Medulla oblongata (tissue), 1 donor: Measurements from ENCODE around the gene TEX11.
A peak's percentile ranks its signal among the peaks of the same experiment; 100 is the strongest.
"Not testable (repeated sequence)": the region's sequence is repeated elsewhere in the genome, so short reads cannot be mapped to it uniquely, and the experiment has no call there.

Source experiments
- DNase-seq: peaks from one replicate; pipeline ENCODE4 v3.0.0-alpha.2; 2015; ENCODE audit errors: extremely low spot score

TEX11 gene

DNA sequence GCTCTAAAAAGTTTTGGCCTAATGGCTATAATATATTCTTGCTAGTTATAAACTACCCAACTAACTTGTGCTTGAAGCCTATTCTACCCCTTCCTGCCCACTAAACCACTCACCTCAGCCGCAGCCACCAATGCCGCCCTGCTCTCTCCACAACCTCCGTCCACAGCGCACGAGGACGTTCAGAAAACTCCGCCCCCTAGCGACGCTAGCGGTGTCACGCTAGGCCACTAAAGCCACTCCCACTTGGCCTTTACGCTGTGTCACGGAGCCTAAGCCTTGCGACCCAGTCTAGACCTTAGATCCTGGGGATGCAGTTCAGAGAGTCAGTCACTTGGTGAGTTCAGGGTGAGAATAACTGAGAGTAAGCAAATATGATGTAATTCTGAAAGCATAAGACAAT, at the start of gene TEX11:
TSS of gene TEX11 (minus strand) at position 171 of the 400 bp plus-strand sequence. CDS start 922 bp downstream, outside the sequence.
- DNase-seq: no peak

GRCh38 chrX:70954871-70955270, 46.4 kb upstream of the TEX11 start:
- DNase-seq: no peak

DNA sequence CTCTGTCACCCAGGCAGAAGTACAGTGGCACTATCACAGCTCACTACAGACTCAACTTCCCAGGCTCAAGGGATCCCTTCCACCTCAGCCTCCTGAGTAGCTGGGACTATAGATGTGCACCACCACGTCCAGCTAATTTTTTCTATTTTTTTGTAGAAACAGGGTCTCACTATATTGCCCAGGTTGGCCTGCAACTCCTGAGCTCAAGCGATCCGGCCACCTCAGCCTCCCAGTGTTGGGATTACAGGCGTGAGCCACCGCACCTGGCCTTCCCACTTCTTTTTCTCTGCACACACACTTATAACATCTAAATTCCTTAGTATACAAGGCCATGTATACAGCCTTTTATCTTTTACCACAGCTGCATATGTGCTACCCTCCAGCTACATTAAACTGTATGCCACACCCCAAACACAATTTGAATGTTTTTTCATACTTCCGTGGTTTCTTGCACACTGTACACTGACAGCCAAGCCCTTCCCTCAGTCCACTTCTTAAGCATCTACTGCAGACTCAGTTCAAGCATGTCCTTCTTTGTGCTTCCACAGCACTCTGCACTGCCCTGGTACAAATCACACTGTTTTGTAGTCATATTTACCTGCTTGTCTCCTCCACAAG, 15.9 kb upstream of the TEX11 start:
- DNase-seq: no peak

DNA sequence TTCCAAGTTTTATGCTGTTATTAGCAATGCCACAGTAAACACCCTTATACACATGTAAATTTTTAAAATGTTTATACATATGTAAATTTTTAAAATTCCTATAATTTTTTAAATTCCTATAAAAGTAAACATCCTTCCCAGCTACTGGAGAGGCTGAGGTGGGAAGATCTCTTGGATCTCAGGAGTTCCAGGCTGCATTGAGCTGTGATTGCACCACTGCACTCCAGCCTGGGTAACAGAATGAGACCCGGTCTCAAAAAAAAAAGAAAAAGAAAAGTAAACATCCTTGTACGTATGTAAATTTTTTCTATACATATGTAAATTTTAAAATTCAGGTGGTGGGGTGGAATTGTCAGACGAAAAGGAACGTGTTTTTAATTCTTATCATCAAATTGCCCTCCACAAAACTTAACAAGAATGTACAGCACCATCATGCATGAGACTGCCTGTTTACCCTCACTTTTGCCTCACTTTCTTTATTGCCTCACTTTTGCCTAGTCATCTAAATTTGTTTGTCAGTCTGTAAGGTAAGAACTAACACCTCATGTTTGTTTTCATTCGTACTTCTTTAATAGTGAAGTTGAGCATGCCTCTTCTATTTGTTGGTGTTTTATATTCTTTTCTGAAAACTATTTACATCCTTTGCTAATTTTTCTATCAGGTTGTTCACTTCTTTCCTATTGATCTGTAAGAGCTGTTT, 14.4 kb upstream of the TEX11 start:
- no peak for DNase-seq

DNA sequence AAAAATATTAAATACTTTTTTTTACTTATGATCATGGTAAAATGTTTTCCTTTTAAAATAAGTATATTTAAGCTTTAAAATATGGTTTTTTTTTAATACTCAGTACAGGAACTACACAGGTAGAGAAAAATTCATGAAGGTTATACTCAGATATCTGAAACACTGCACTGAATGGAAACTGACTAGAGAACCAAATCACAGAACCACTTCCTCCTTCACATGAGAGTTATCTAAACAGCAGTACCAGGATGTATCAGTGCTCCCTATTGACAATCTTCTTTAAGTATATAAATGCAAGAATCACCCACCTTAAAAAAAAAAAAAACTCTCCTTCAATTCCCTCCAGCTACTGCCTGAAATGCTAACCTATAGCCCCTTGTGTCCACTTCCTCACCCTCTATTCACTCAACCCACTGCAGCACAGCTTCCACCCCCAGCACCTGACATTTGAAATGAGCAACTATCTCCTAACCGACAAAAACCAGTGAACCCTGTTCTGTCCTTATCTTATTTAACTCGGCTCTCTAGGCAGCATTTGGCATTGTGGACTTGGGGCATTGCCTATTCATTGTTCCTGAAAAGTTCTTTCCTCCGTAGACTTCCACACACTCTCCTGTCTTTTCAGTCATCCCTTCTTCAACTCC, 13.3 kb upstream of the TEX11 start:
- no peak for DNase-seq

DNA sequence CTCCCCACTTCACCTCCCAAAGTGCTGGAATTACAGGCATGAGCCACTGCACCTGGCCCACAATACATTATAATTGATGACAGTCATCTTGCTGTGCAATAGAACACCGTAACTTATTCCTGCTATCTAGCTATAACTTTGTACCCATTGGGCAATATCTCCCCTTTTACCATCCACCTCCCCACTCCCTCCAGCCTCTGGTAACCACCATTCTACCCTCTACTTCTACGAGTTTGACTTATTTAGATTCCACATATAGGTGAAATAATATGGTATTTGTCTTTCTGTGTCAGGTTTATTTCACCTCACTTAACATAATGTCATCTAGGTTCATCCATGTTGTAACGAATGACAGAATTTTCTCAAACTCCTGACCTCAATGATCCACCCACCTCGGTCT, 8.2 kb upstream of the TEX11 start:
- DNase-seq: no peak

GRCh38 chrX:70907900-70908299, 611 bp downstream of the TEX11 start:
- peak; percentile 5 for DNase-seq

GRCh38 chrX:70901465-70901864, 7.0 kb downstream of the TEX11 start:
- DNase-seq: no peak

DNA sequence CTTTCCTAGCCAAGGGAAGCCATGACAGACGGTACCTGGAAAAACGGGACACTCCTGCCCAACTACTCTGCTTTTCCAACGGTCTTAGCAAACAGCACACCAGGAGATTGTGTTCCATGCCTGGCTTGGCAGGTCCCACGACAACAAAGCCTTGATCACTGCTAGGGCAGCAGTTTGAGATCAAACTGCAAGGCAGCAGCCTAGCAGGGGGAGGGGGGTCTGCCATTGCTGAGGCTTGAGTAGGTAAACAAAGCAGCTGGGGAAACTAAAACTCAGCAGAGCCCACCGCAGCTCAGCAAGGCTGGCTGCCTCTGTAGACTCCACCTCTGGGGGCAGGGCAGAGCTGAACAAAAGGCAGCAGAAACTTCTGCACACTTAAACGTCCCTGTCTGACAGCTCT, 18.1 kb downstream of the TEX11 start:
- DNase-seq: not testable (repeated sequence)

DNA sequence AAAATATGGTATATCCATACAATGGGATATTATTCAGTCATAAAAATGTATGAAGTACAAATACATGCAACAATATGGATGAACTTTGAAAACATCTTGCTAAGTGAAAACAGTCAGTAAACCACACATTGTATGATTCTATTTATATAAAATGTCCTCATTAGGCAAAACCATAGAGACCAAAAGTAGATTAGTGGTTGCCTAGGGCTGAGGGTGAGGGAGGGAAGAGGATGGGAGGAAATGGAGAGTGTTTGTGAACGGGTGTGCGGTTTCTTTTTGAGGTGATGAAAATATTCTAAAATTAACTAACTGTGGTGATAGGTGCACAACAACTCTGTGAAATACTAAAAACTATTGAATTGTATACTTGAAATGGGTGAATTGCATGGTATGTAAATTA, 29.6 kb downstream of the TEX11 start:
- no peak for DNase-seq

DNA sequence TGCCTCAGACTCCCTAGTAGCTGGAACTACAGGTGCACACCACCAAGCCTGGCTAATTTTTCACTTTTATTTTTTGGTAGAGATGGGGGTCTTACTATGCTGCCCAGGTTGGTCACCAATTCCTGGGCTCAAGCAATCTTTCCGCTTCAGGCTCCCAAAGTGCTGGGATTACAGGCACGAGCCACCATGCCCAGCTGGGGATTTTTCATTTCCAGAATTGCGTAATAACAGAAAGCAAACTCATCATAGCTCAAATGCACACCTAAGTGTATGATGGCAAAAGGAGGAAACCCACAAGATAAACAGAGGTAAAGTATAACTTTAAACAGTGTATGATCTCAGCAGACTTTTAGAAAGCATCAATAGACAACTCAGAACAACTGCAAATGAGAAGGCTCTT, 56.2 kb downstream of the TEX11 start:
- DNase-seq: no peak

- not testable (repeated sequence) for DNase-seq
Measured at GRCh38 chrX:70844081-70844480, 64.4 kb downstream of the TEX11 start.

GRCh38 chrX:70843620-70844019, 64.9 kb downstream of the TEX11 start:
- not testable (repeated sequence) for DNase-seq

DNA sequence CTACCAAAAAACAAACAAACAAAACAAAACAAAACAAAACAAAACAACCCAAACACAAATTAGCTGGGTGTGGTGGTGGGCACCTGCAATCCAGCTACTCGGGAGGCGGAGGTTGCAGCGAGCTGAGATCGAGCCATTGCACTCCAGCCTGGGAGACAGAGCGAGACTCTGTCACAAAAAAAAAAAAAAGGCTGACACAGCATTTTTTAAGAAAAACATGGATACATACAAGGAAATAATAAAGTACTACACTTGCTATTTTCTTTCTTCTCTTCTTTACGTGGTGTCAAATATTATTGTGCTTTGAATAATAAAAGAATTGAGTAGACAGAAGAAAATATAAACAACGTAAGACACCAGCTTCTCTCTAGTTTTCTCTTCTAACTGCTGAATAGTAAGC, 73.9 kb downstream of the TEX11 start:
- no peak for DNase-seq

DNA sequence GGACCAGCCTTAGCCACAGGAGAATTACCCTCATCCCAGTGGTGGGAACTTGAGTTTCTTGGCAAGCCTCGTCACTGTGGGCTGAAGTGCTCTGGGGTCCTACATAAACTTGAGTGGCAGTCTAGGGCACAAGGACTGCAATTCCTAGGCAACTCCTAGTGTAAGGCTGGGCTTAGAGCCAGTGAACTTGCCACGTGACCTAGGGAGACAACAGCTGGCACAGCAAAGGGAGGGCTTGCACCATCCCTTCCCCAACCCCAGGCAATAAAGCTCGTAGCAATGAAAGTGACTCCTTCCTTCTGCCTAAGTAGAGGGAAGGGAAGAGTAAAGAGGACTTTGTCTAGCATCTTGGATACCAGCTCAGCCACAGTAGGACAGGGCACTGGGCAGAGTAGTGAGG, 81.8 kb downstream of the TEX11 start:
- peak; percentile 2 for DNase-seq

GRCh38 chrX:70825366-70825765, 83.1 kb downstream of the TEX11 start:
- DNase-seq: no peak

GRCh38 chrX:70808942-70809940, 99.3 kb downstream of the TEX11 start:
- no peak for DNase-seq

DNA sequence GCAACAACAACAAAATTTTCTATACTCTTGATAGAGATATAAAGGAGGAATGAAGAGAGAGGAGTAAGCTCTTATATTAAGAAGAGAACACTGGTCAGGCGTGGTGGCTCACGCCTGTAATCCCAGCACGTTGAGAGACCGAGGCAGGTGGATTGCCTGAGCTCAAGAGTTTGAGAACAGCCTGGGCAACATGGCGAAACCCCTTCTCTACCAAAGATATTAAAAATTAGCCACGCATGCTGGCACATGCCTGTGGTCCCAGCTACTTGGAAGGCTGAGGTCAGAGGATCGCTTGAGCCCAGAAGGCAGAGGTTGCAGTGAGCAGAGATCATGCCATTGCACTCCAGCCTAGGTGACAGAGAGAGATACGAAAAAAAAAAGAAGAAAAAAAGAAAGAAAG, 102.4 kb downstream of the TEX11 start:
- DNase-seq: no peak

- DNase-seq: not testable (repeated sequence)
Measured at GRCh38 chrX:70796742-70797141, 111.8 kb downstream of the TEX11 start.

DNA sequence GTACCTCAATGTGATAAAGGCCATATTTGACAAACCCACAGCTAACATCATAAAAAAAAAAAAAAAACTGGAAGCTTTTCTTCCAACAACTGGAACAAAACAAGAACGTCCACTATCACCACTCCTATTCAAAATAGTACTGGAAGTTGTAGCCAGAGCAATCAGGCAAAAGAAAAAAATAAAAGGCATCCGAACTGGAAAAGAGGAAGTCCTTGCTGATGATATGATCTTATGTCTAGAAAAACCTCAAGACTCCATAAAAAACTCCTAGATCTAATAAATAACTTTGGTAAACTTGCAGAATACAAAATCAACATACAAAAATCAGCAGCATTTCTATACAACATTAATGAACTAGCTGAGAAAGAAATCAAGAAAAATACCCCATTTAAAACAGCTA, 134.3 kb downstream of the TEX11 start:
- DNase-seq: no peak

DNA sequence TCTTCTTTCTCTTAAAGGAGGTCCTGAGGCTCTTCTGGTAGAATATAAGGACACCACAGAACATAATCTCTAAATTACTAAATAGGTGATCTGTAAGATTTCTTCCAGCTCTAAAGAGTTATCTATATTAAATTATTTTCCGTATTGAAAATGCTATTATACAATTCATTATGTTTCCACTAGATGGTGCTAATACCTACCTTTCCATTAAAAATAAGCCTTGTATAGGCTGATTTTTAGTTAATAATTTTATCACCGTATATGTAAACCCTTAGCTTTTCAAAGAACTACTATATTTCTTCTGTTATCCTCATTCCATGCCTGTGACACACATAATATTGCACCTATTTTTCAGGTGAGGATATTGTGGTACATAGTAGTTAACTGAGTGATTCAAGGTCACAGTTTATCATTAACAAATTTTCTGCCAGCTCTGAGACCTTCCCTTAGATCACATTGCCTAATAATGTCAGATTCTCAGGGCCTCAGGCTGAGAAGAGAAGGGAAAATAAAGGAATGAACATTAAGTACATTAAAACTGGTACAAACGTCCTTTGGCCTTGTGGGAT, 138.8 kb downstream of the TEX11 start:
- DNase-seq: no peak

GRCh38 chrX:70762285-70762684, 146.2 kb downstream of the TEX11 start:
- no peak for DNase-seq
